ENCODE data around the gene PRDM10. TPM values are rescaled to one million over a fixed set of nuclear protein-coding genes. Genes with fewer than 3 reads are reported as not detected.

The PRDM10 gene
- total RNA-seq, 1 experiment from 2014 or later, result 9.2 TPM

DNA sequence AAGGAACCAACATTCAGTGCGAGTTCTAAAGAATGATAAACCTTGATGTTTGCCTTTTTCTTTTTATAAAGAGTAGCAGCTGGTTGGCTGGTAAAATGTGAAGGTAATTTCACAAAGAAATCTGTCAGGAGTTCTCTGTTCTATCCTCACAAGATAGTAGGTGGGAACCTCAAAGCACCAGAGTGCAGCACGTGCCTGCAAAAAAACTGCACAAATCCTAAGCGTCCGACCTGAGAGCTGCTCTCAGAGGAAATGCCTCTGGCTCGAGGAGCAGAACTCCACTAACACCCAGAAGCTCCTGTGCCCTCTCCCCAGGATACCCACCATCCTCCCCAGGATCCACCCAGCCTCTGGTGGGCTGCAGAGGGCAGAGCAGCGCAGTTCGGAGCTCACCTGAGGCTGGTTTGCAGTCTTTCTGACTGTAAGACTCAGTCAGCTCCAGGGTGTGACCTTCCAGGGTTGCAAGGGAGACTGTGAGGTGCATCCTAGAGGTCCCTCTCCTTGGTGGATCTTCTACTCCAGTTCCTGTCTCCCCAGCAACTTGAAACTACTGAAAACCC is 23.5 kb downstream of the PRDM10 start:
- Histone ChIP-seq H3K4me2 (ENCODE audit: low read length) (no peak overlapping the region), H3K27me3 (ENCODE audit: insufficient read depth, low read length) (no peaks in the 10 kb centered on the region), H3K27ac (ENCODE audit: low read depth, low read length) (no peak overlapping the region), H3K36me3 (ENCODE audit: control insufficient read depth in 1 of 2, insufficient read depth in 2 of 2, low read length in 2 of 2) (no peaks in the 10 kb centered on the region), H4K20me1 (ENCODE audit: insufficient read depth) (no peaks in the 10 kb centered on the region), H3K9me2 (ENCODE audit: insufficient read depth) (no peaks in the 10 kb centered on the region), H3K9ac (ENCODE audit: low read length) (no peak overlapping the region), H3K79me2 (ENCODE audit: insufficient read depth, low read length) (no peaks in the 10 kb centered on the region), H2AFZ (ENCODE audit: low read depth, low read length, poor library complexity, severe bottlenecking) (no peak overlapping the region), H3K9me3 (ENCODE audit: control insufficient read depth in 1 of 2, insufficient read depth in 1 of 2, low read depth in 1 of 2, low read length in 2 of 2) (no peaks in the 10 kb centered on the region), H3K4me3 (replicated peaks in 1 of 2; ENCODE audit: low read depth in 1 of 2, low read length in 2 of 2) (no peak overlapping the region), H3K4me1 (ENCODE audit: control insufficient read depth in 1 of 2, insufficient read depth in 2 of 2, low read length in 2 of 2) (no peaks in the 10 kb centered on the region)
- intact Hi-C loops (cut with micrococcal nuclease), result no loop called here
- ChIA-PET RAD21 (ENCODE audit: low non-redundant PET in 1 of 2, low total read pairs in 2 of 2, uncharacterized antibody in 2 of 2, unreplicated experiment in 2 of 2) (no interaction called here), POLR2A (no interaction called here), CTCF (no interaction called here)
- no peak for TF ChIP-seq RAD21 (IDR thresholded peaks at IDR 0.05; ENCODE audit: low read depth)
- TF ChIP-seq, protein P1, sequence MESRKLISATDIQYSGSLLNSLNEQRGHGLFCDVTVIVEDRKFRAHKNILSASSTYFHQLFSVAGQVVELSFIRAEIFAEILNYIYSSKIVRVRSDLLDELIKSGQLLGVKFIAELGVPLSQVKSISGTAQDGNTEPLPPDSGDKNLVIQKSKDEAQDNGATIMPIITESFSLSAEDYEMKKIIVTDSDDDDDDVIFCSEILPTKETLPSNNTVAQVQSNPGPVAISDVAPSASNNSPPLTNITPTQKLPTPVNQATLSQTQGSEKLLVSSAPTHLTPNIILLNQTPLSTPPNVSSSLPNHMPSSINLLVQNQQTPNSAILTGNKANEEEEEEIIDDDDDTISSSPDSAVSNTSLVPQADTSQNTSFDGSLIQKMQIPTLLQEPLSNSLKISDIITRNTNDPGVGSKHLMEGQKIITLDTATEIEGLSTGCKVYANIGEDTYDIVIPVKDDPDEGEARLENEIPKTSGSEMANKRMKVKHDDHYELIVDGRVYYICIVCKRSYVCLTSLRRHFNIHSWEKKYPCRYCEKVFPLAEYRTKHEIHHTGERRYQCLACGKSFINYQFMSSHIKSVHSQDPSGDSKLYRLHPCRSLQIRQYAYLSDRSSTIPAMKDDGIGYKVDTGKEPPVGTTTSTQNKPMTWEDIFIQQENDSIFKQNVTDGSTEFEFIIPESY (IDR thresholded peaks at IDR 0.05; ENCODE audit: extremely low read depth, insufficient replicate concordance, low read length), result no peak
- no peak for TF ChIP-seq POLR2AphosphoS5 (IDR thresholded peaks at IDR 0.05; ENCODE audit: low read depth, low read length)
- TF ChIP-seq ELF1 (IDR thresholded peaks at IDR 0.05; ENCODE audit: borderline replicate concordance, low read depth), result no peak
- DNase-seq (ENCODE audit: low read depth, low spot score) (no peak), ATAC-seq (no peak)
- BruUV-seq (replicated peaks), result no TSS peak

DNA sequence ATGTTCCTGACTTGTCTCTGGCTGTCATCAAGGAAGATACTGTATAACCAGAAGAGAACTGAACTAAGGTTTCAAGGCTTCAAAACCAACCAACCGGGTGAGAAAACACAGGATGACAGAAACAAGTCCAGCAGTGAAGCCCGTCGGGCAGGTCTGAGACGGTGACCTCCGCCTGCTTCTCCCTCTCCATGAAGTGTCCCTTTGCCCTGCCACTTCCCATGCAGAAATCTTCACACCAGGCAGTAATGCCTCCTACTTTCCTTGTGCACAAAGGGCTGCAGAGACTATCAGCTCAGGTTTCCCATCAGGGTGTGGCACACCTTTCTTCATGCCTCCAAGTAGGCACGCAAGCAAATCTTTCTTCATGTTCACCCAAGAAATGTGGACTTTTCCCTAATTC is 24.2 kb downstream of the PRDM10 start:
- no TSS peak for BruUV-seq (replicated peaks)
- Histone ChIP-seq H3K9ac (ENCODE audit: low read length) (no peak overlapping the region), H3K9me2 (ENCODE audit: insufficient read depth) (no peaks in the 10 kb centered on the region), H3K4me1 (ENCODE audit: control insufficient read depth in 1 of 2, insufficient read depth in 2 of 2, low read length in 2 of 2) (no peaks in the 10 kb centered on the region), H3K79me2 (ENCODE audit: insufficient read depth, low read length) (no peaks in the 10 kb centered on the region), H3K4me3 (replicated peaks in 1 of 2; ENCODE audit: low read depth in 1 of 2, low read length in 2 of 2) (no peak overlapping the region), H3K27me3 (ENCODE audit: insufficient read depth, low read length) (no peaks in the 10 kb centered on the region), H3K4me2 (ENCODE audit: low read length) (no peak overlapping the region), H3K27ac (ENCODE audit: low read depth, low read length) (no peak overlapping the region), H3K9me3 (ENCODE audit: control insufficient read depth in 1 of 2, insufficient read depth in 1 of 2, low read depth in 1 of 2, low read length in 2 of 2) (no peaks in the 10 kb centered on the region), H3K36me3 (ENCODE audit: control insufficient read depth in 1 of 2, insufficient read depth in 2 of 2, low read length in 2 of 2) (no peaks in the 10 kb centered on the region), H2AFZ (ENCODE audit: low read depth, low read length, poor library complexity, severe bottlenecking) (no peak overlapping the region), H4K20me1 (ENCODE audit: insufficient read depth) (no peaks in the 10 kb centered on the region)
- CTCF ChIA-PET, result no interaction called here
- ATAC-seq, result no peak
- DNase-seq (ENCODE audit: low read depth, low spot score), result no peak
- POLR2A ChIA-PET, result no interaction called here
- intact Hi-C loops (cut with micrococcal nuclease), result no loop called here
- RAD21 ChIA-PET (ENCODE audit: low non-redundant PET in 1 of 2, low total read pairs in 2 of 2, uncharacterized antibody in 2 of 2, unreplicated experiment in 2 of 2), result no interaction called here
- TF ChIP-seq ELF1 (IDR thresholded peaks at IDR 0.05; ENCODE audit: borderline replicate concordance, low read depth) (no peak), POLR2A (IDR thresholded peaks at IDR 0.05; ENCODE audit: borderline replicate concordance, extremely low read depth, insufficient read depth, insufficient read length) (no peak), SRF (IDR thresholded peaks at IDR 0.05; ENCODE audit: low read depth) (no peak)
- TF ChIP-seq, protein P2, sequence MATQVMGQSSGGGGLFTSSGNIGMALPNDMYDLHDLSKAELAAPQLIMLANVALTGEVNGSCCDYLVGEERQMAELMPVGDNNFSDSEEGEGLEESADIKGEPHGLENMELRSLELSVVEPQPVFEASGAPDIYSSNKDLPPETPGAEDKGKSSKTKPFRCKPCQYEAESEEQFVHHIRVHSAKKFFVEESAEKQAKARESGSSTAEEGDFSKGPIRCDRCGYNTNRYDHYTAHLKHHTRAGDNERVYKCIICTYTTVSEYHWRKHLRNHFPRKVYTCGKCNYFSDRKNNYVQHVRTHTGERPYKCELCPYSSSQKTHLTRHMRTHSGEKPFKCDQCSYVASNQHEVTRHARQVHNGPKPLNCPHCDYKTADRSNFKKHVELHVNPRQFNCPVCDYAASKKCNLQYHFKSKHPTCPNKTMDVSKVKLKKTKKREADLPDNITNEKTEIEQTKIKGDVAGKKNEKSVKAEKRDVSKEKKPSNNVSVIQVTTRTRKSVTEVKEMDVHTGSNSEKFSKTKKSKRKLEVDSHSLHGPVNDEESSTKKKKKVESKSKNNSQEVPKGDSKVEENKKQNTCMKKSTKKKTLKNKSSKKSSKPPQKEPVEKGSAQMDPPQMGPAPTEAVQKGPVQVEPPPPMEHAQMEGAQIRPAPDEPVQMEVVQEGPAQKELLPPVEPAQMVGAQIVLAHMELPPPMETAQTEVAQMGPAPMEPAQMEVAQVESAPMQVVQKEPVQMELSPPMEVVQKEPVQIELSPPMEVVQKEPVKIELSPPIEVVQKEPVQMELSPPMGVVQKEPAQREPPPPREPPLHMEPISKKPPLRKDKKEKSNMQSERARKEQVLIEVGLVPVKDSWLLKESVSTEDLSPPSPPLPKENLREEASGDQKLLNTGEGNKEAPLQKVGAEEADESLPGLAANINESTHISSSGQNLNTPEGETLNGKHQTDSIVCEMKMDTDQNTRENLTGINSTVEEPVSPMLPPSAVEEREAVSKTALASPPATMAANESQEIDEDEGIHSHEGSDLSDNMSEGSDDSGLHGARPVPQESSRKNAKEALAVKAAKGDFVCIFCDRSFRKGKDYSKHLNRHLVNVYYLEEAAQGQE (IDR thresholded peaks at IDR 0.05; ENCODE audit: low read depth), result no peak
